Measurements from ENCODE around the gene SLC10A1.

DNA sequence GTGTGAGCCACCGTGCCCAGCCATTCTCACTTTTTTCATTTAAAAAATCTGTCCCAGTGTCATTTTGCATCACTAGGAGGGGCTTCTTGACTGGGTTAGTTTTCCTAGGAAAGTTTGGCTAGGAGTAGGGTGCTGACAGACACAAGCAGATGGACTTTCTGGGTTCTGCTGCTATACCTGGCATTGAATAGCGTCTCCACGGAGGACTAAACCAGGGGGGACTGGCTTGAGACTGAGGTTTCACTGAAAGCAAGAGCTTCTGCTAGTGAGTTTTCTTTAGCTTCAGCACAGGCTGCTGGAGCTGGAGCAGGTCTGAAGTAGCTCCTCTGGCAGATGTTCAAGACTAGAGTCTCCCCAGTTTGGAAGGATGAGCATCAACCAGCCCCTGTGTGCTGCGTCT lies 1.4 kb downstream of the SLC10A1 start:
- no peak for TF ChIP-seq ATF3 (IDR thresholded peaks at IDR 0.05)
- TF ChIP-seq, protein P1, sequence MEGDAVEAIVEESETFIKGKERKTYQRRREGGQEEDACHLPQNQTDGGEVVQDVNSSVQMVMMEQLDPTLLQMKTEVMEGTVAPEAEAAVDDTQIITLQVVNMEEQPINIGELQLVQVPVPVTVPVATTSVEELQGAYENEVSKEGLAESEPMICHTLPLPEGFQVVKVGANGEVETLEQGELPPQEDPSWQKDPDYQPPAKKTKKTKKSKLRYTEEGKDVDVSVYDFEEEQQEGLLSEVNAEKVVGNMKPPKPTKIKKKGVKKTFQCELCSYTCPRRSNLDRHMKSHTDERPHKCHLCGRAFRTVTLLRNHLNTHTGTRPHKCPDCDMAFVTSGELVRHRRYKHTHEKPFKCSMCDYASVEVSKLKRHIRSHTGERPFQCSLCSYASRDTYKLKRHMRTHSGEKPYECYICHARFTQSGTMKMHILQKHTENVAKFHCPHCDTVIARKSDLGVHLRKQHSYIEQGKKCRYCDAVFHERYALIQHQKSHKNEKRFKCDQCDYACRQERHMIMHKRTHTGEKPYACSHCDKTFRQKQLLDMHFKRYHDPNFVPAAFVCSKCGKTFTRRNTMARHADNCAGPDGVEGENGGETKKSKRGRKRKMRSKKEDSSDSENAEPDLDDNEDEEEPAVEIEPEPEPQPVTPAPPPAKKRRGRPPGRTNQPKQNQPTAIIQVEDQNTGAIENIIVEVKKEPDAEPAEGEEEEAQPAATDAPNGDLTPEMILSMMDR (IDR thresholded peaks at IDR 0.05 in 2 of 3, conservative IDR thresholded peaks at IDR 0.05 in 1 of 3; ENCODE audit: borderline replicate concordance in 1 of 3, insufficient read depth in 1 of 3, low read depth in 2 of 3, low read length in 2 of 3): no peak
- no peak for TF ChIP-seq RAD21 (IDR thresholded peaks at IDR 0.05; ENCODE audit: low read depth)
- TF ChIP-seq REST (IDR thresholded peaks at IDR 0.05; ENCODE audit: low read depth): no peak
- TF ChIP-seq POLR2A (IDR thresholded peaks at IDR 0.05; ENCODE audit: borderline replicate concordance, extremely low read depth, insufficient read depth, insufficient read length): no peak
- no peak for TF ChIP-seq EZH2phosphoT487 (IDR thresholded peaks at IDR 0.05; ENCODE audit: borderline replicate concordance)
- TF ChIP-seq MAX (IDR thresholded peaks at IDR 0.05): no peak
- no peak for TF ChIP-seq EZH2 (IDR thresholded peaks at IDR 0.05)

Measured in HCT116 (cell line).